A549 (cell line): ENCODE measurements around the gene SMURF1. TPM values are rescaled to one million over a fixed set of nuclear protein-coding genes. Genes with fewer than 3 reads are reported as not detected.

Source experiments
- ATAC-seq, 2 experiments: fragments of 200-7000 bp in 1 of 2; fragments of >200 bp in 1 of 2; cut with Nextera tagmentation in 1 of 2; cut with Tn5 transposase in 1 of 2; 3 replicates each; pipeline versions ENCODE4 v1.8.0 to v1.9.1; 2018 to 2020; ENCODE audit warnings: mild to moderate bottlenecking in 1 of 2, moderate library complexity in 1 of 2
- CTCF ChIA-PET: fragments of 300-600 bp; sonication (Branson Sonifier 250); formaldehyde crosslinking; extraction: SDS; loops from one replicate; lab custom pipeline; 2021; ENCODE audit warnings: antibody characterized with exemption, inconsistent platforms; lab: Yijun Ruan, JAX
- POLR2A ChIA-PET: fragments of 350-600 bp; formaldehyde crosslinking; extraction: SDS; loops from one replicate; lab custom pipeline; 2021; ENCODE audit warnings: antibody characterized with exemption, inconsistent platforms; lab: Yijun Ruan, JAX
- DNase-seq, 2 experiments: peaks; one replicate each; pipeline versions ENCODE4 v3.0.0 to v3.0.0-alpha.2; 2011 to 2016; ENCODE audit warnings: low read depth in 1 of 2, low spot score in 1 of 2
- FAIRE-seq: peaks from 2 replicates; lab custom pipeline; 2011; peaks lifted over from hg19 to GRCh38; lab: Jason Lieb, UNC
- H3K27ac ChIP-seq, 2 experiments: fragments of >200 bp; sonication (Bioruptor Twin); formaldehyde crosslinking; 3 replicates each; pipeline ENCODE4 v1.5.1; 2016 to 2017
- H3K4me1 ChIP-seq: fragments of >200 bp; sonication (Bioruptor Twin); formaldehyde crosslinking; 3 replicates; pipeline ENCODE4 v1.6.1; 2016
- H3K4me2 ChIP-seq: fragments of >200 bp; sonication (Bioruptor Twin); formaldehyde crosslinking; 3 replicates; pipeline ENCODE4 v1.6.1; 2016
- H3K4me3 ChIP-seq: fragments of >200 bp; sonication (Bioruptor Twin); formaldehyde crosslinking; 3 replicates; pipeline ENCODE4 v1.5.1; 2016
- H3K9me3 ChIP-seq: fragments of >200 bp; sonication (Bioruptor Twin); formaldehyde crosslinking; 3 replicates; pipeline ENCODE4 v1.6.1; 2016
- CHD4 ChIP-seq: fragments of 200-600 bp; sonication (generic); IDR thresholded peaks from 2 replicates; pipeline ENCODE4 v1.6.1; 2016; ENCODE audit warnings: antibody characterized with exemption, mild to moderate bottlenecking, borderline replicate concordance
- EHMT2 ChIP-seq: fragments of 200-600 bp; sonication (generic); IDR thresholded peaks from 2 replicates; pipeline ENCODE4 v1.6.1; 2016; ENCODE audit warnings: antibody characterized with exemption, low read depth, mild to moderate bottlenecking, moderate library complexity
- HEYL ChIP-seq: fragments of 250-450 bp; sonication (Bioruptor Pico); IDR thresholded peaks from 2 replicates; pipeline ENCODE4 v1.8.0; 2021; ENCODE audit warnings: mild to moderate bottlenecking, moderate library complexity
- JUN ChIP-seq, 2 experiments: fragments of >200 bp; sonication (Bioruptor Twin); formaldehyde crosslinking; IDR thresholded peaks; 2 replicates in 1 of 2; 3 replicates in 1 of 2; pipeline ENCODE4 v1.6.1; 2016 to 2017
- JUNB ChIP-seq: fragments of >200 bp; sonication (Bioruptor Twin); formaldehyde crosslinking; IDR thresholded peaks from 2 replicates; pipeline ENCODE4 v1.6.1; 2016
- MYC ChIP-seq: IDR thresholded peaks from 2 replicates; pipeline ENCODE4 v1.6.1; 2012; ENCODE audit warnings: mild to moderate bottlenecking, inconsistent platforms, low read length, improper control_type of control experiment, borderline replicate concordance
- POLR2A ChIP-seq: IDR thresholded peaks from 2 replicates; pipeline ENCODE4 v1.6.1; 2012; ENCODE audit warnings: mild to moderate bottlenecking, low read length
- RFX5 ChIP-seq: fragments of 450-650 bp; IDR thresholded peaks from 2 replicates; pipeline ENCODE4 v1.7.1; 2014; ENCODE audit warnings: antibody characterized with exemption, mild to moderate bottlenecking, moderate library complexity
- WGBS: methylation state at CpG from one replicate; pipeline ENCODE4 v1.1.6; 2017; ENCODE audit errors: missing lambda C conversion rate; 5-methylcytosine and 5-hydroxymethylcytosine counted together
- polyA plus RNA-seq, 4 experiments: library from polyadenylated mRNA; depleted of rRNA in 3 of 4; stranded (reverse); fragments of >200 nt; fragmentation: RNase III in 1 of 4; extraction: RNeasy Plus Mini Kit Qiagen cat#74134 plus additional on column Dnase treatment in 1 of 4; gene quantifications; 2 replicates in 3 of 4; 3 replicates in 1 of 4; pipeline ENCODE4 v1.2.3, GENCODE V29; 2011 to 2017
- TF ChIP-seq, protein P1 (sequence below): IDR thresholded peaks from 2 replicates; pipeline ENCODE4 v1.6.1; 2012
- TF ChIP-seq, protein P2 (sequence below): fragments of 200-600 bp; sonication (generic); IDR thresholded peaks from 2 replicates; pipeline ENCODE4 v1.6.1; 2016; ENCODE audit warnings: antibody characterized with exemption, mild to moderate bottlenecking, moderate library complexity
- TF ChIP-seq, protein P3 (sequence below): IDR thresholded peaks from 2 replicates; pipeline ENCODE4 v1.6.1; 2012; ENCODE audit warnings: low read depth, borderline replicate concordance
- TF ChIP-seq, protein P4 (sequence below): fragments of >200 bp; sonication (Bioruptor Twin); formaldehyde crosslinking; IDR thresholded peaks from 3 replicates; pipeline ENCODE4 v1.6.1; 2016
- TF ChIP-seq, protein P5 (sequence below): fragments of 450-650 bp; IDR thresholded peaks from 2 replicates; pipeline ENCODE4 v1.6.1; 2014; ENCODE audit warnings: antibody characterized with exemption

SMURF1 gene
- polyA plus RNA-seq, 2 of the 4 experiments (the other 2 are of a cell fraction) = 13.8 to 22.1 TPM

DNA sequence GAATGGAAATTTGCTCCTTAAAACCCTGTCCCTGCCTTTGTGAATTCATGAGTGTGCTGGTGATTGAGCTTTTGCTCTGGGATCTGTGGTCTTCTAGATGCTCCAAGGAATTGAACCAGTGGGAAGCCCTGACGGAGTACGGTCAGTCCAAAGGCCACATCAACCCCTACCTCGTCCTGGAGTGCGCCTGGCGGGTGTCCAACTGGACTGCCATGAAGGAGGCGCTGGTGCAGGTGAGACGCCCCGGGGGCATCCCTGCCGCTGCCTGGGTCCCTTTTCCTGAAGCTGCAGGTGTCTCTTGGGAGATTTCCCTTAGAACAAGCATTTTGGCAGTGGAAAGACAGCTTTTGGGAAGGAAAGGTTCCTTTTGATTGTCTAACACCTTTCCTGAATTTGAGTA lies 165.2 kb downstream of the SMURF1 start:
- H3K4me2 ChIP-seq = no peak overlapping the region
- FAIRE-seq = no peak
- ChIA-PET POLR2A (no interaction called here), CTCF (interaction anchor here (1.2 kb wide), 1 partner anchor 14 kb away, joined by 3 read pairs; no protein-coding TSS in a partner anchor)
- H3K27ac ChIP-seq = no peak overlapping the region
- TF ChIP-seq, protein P1, sequence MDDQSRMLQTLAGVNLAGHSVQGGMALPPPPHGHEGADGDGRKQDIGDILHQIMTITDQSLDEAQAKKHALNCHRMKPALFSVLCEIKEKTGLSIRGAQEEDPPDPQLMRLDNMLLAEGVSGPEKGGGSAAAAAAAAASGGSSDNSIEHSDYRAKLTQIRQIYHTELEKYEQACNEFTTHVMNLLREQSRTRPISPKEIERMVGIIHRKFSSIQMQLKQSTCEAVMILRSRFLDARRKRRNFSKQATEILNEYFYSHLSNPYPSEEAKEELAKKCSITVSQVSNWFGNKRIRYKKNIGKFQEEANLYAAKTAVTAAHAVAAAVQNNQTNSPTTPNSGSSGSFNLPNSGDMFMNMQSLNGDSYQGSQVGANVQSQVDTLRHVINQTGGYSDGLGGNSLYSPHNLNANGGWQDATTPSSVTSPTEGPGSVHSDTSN = no peak
- TF ChIP-seq JUN (IDR thresholded peaks at IDR 0.05) = no peak
- TF ChIP-seq JUNB = no peak
- TF ChIP-seq, protein P2, sequence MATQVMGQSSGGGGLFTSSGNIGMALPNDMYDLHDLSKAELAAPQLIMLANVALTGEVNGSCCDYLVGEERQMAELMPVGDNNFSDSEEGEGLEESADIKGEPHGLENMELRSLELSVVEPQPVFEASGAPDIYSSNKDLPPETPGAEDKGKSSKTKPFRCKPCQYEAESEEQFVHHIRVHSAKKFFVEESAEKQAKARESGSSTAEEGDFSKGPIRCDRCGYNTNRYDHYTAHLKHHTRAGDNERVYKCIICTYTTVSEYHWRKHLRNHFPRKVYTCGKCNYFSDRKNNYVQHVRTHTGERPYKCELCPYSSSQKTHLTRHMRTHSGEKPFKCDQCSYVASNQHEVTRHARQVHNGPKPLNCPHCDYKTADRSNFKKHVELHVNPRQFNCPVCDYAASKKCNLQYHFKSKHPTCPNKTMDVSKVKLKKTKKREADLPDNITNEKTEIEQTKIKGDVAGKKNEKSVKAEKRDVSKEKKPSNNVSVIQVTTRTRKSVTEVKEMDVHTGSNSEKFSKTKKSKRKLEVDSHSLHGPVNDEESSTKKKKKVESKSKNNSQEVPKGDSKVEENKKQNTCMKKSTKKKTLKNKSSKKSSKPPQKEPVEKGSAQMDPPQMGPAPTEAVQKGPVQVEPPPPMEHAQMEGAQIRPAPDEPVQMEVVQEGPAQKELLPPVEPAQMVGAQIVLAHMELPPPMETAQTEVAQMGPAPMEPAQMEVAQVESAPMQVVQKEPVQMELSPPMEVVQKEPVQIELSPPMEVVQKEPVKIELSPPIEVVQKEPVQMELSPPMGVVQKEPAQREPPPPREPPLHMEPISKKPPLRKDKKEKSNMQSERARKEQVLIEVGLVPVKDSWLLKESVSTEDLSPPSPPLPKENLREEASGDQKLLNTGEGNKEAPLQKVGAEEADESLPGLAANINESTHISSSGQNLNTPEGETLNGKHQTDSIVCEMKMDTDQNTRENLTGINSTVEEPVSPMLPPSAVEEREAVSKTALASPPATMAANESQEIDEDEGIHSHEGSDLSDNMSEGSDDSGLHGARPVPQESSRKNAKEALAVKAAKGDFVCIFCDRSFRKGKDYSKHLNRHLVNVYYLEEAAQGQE = no peak
- TF ChIP-seq, protein P3, sequence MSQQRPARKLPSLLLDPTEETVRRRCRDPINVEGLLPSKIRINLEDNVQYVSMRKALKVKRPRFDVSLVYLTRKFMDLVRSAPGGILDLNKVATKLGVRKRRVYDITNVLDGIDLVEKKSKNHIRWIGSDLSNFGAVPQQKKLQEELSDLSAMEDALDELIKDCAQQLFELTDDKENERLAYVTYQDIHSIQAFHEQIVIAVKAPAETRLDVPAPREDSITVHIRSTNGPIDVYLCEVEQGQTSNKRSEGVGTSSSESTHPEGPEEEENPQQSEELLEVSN = no peak
- no peak for TF ChIP-seq POLR2A
- no peak for TF ChIP-seq RFX5
- TF ChIP-seq MYC = no peak
- no peak for TF ChIP-seq CHD4
- no peak for TF ChIP-seq HEYL
- TF ChIP-seq, protein P4, sequence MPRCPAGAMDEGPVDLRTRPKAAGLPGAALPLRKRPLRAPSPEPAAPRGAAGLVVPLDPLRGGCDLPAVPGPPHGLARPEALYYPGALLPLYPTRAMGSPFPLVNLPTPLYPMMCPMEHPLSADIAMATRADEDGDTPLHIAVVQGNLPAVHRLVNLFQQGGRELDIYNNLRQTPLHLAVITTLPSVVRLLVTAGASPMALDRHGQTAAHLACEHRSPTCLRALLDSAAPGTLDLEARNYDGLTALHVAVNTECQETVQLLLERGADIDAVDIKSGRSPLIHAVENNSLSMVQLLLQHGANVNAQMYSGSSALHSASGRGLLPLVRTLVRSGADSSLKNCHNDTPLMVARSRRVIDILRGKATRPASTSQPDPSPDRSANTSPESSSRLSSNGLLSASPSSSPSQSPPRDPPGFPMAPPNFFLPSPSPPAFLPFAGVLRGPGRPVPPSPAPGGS = no peak
- TF ChIP-seq, protein P5, sequence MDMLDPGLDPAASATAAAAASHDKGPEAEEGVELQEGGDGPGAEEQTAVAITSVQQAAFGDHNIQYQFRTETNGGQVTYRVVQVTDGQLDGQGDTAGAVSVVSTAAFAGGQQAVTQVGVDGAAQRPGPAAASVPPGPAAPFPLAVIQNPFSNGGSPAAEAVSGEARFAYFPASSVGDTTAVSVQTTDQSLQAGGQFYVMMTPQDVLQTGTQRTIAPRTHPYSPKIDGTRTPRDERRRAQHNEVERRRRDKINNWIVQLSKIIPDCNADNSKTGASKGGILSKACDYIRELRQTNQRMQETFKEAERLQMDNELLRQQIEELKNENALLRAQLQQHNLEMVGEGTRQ = no peak
- TF ChIP-seq EHMT2 = no peak
- TF ChIP-seq, all 56 proteins: peak for 0
- no peak overlapping the region for H3K4me3 ChIP-seq
- DNase-seq (no peak), ATAC-seq (no peak)
- no peaks in the 10 kb centered on the region for H3K4me1 ChIP-seq
- 89% methylated on average over 9 of the region's 9 CpGs for WGBS
- H3K9me3 ChIP-seq = no peaks in the 10 kb centered on the region

Other genes starting within 250 kb of the SMURF1 start
- gene KPNA7, start 64.0 kb upstream of the SMURF1 start, polyA plus RNA-seq (2011; rRNA removed) = 0.48 and 0.53 TPM in 2 replicates
- 0.28 to 0.53 TPM (median 0.41 TPM) in 3 replicates for gene KPNA7, start 64.0 kb upstream of the SMURF1 start, polyA plus RNA-seq (2017; fragmentation: RNase III; extraction: RNeasy Plus Mini Kit Qiagen cat#74134 plus additional on column Dnase treatment)
- 0.28 and 0.29 TPM in 2 replicates for gene MYH16, start 128.7 kb upstream of the SMURF1 start, polyA plus RNA-seq (2011; rRNA removed)
- 0.21 to 0.32 TPM (median 0.31 TPM) in 3 replicates for gene MYH16, start 128.7 kb upstream of the SMURF1 start, polyA plus RNA-seq (2017; fragmentation: RNase III; extraction: RNeasy Plus Mini Kit Qiagen cat#74134 plus additional on column Dnase treatment)
- gene ARPC1A, start 181.8 kb upstream of the SMURF1 start, polyA plus RNA-seq (2011; rRNA removed) = 120 TPM in 2 replicates
- 116 to 127 TPM (median 121 TPM) in 3 replicates for gene ARPC1A, start 181.8 kb upstream of the SMURF1 start, polyA plus RNA-seq (2017; fragmentation: RNase III; extraction: RNeasy Plus Mini Kit Qiagen cat#74134 plus additional on column Dnase treatment)
- 141 and 197 TPM in 2 replicates for gene ARPC1B, start 230.6 kb upstream of the SMURF1 start, polyA plus RNA-seq (2011; rRNA removed)
- gene ARPC1B, start 230.6 kb upstream of the SMURF1 start, polyA plus RNA-seq (2017; fragmentation: RNase III; extraction: RNeasy Plus Mini Kit Qiagen cat#74134 plus additional on column Dnase treatment) = 272 to 302 TPM (median 294 TPM) in 3 replicates